HL-60/S4 treated with retinoic acid at 250 ng/mL for 4 days and 3 days (cell line): ENCODE data around the gene UTS2.

Experiments used
- in situ Hi-C: fragments of 300-500 bp; cut with MboI; formaldehyde crosslinking; loops from 2 replicates; pipeline ENCODE4 v1.7.0; 2022; ENCODE audit warnings: low sequenced_read_pairs

UTS2 gene

DNA sequence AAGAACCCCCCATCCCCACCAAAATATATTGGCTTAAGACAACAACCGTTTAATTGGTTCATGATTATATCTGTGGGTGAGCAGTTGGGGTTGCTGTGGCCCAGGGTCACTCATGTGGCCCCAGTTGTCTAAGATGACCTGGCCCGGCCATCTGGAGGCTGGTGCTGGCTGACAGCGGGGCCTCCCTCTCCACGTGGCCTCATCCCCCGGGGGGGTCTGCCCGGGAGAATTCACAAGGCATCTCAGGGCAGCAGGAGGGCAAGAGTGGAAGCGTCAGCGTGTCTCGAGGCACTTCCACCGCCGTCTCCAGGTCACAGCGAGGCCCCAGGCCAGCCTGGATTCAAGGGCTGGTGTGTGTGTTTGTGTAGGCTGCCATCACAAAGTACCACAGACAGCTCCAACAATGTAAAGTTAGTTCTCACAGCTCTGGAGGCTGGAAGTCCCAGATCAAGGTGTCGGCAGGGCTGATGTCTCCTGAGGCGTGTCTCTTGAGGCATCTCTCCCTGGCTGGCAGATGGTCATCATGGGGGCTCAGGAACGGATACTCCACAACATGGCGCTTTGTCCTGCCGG, 11.0 kb upstream of the UTS2 start:
- in situ Hi-C loops: no loop called here

DNA sequence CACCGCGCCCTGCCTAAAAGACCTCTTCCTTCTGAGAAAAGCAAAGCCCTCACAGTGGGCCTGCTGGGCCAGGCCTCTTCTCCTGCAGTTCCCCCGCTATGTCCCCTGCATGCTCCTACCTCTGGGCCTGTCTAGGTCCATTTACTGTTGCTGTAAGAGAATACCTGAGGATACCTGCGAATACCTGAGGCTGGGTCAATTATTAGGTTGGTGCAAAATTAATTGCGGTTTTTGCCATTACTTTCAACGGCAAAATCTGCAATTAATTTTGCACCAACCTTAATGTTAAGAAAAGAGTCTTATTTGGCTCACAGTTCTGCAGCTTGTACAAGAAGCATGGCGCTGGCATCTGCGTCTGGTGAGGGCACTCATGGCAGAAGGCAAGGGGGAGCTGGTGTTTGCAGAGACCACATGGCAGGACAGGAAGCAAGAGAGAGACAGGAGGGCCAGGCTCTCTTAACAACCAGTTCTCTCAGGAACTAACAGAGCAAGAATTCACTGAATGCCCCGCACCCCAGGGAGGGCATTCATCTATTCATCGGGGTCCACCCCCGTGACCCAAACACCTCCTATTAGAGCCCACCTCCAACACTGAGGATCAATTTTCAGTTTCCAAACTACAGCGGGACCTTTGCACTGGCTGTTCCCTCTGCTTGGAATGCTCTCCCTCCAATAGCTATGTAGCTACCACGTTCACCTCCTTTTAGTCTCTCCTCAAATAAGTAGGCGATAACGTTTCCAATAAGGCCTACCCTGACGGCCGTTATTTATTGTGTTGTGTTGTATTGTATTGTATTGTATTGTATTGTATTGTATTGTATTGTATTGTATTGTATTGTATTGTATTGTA, 9.6 kb upstream of the UTS2 start:
- in situ Hi-C loops: no loop called here

DNA sequence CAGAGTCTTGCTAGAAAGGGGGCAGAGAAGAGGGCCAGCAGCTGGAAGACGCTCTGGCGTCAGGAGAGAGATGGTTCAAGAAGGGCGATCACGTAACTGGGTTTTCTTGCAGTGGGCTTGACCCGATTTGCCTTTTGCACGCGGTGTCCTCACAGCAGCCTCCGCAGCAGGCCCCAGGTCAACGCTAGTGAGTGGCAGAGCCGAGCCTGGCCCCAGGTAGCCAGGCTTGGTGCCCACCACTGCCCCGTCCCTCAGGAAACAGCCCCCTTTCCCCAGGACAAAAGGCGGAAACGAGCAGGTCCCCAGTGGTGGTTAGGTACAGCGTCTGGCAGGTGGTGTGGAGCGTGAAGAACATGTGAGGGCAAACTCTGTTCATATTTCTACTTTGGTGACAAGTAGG, 8.6 kb upstream of the UTS2 start:
- in situ Hi-C loops: no loop called here

DNA sequence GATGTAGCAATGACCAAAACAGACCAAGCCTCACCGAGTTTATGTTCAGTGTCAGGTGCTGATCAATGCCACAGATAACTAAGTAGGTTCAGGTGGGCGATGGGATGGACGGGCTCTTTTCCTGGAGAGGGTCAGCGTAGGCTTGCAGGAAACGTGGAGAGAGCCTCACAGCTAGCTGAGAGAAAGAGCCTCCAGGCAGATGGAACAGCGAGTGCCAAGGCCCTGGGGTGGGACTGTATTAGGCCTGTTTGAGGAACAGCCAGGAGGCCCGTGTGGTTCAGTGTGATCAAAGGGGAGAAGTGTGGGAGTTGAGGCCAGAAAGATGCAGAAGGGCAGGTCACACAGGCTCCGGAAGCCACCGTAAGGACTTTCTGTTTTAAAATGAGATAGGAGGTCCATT, 7.3 kb upstream of the UTS2 start:
- in situ Hi-C loops: no loop called here

DNA sequence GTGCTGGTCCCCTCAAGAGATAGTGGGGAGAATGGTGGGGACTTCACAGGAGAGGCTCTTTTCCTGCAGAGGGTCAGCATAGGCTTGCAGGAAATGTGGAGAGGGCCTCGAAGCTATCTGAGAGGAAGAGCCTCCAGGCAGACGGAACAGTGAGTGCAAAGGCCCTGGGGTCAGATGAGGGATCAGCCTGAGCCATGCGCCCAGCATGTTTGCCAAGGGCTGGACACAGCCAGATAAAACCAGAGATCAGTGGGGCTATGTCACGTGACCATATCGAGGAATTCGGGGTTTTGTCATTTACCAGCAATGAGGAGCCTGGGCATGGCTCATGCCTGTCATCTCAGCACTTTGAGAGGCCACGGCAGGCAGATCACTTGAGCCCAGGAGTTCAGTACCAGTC, 6.5 kb upstream of the UTS2 start:
- in situ Hi-C loops: no loop called here

DNA sequence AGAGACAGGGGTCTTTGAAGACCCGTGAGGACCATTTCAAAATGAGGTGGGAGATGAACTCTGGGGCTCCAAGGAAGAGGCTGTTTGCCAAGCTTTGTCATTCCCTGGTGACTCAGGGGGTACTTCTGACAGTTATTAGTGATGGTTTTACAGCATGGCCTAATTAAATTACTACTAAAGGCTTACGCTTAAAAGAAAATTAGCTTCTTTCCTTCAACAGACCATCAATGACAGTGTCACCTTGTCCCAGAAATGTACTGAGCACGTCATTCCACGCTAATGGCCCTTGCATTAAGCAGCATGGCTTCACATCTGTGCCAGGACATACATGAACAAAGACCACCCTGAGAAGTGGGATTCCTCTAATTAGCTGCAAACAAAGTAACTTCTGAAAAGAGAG, 5.1 kb upstream of the UTS2 start:
- in situ Hi-C loops: no loop called here

DNA sequence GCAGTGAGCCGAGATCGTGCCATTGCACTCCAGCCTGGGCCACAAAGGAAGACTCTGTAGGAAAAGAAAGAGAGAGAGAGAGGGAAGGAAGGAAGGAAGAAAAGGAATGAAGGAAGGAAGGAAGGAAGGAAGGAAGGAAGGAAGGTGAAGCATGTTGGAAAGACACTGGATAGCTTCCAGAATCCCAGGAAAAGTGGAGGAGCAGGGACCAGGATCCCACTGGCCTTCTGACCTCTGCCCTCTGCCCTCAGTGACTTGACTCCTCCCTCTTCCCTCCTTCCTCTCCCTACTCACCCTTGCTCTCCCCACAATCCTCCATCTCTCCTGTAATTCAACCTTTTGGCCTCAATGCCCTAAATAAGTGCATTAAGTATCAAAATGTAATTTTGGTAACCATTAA, 4.1 kb upstream of the UTS2 start:
- in situ Hi-C loops: no loop called here

DNA sequence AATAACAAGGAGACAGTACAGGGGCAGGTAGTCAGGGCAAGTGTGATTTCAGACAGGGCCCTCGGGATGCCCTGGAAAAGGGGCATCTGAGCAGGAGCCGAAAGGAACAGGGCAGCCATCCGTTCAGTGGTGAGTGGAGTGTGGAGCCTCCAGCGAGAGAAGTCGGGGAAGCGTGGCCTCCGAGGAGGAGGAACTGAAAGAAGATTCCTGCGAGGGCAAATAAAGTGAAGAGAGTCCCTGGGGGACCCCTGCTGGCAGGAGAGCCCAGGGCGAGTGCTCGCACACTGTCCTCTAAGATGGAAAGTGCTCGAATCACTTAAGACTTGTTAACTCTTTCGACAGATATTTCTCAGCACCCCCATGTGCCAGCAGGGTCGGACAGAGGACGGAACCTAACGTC, 3.5 kb upstream of the UTS2 start:
- in situ Hi-C loops: no loop called here

DNA sequence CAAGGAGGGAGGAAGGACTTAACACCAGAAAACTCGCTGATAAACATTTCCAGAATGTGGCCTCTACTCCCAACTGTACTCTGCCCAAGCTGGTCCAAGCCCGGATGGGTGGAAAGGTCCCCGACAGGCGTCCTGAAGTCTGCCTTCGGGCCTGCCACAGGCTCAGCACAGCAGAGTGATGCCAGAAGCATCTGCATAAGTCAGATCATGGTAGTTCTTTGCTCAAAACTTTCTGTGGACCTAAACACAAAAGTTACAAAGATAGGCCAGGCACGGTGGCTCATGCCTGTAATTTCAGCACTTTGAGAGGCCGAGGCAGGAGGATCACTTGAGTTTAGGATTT, 790 bp upstream of the UTS2 start:
- in situ Hi-C loops: no loop called here

DNA sequence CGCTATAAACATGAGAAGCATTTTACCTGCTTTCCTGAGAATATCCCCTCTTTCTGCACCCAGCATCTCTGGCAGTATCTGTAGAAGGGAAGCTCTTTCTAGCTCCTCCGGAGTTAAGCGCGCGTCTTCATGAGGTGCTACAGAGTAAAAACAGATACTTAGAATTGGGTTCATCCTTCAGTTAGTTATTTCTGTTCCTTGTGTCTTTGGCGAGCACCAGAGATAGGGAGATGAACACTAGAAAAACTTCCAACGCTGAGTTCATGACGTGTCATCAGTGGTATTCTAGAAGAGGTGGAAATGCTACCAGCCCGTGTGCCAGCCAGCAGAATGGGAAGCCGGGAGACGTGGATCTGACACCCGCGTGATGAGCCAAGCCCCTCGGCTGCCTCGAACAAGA, 2.1 kb downstream of the UTS2 start:
- in situ Hi-C loops: no loop called here

DNA sequence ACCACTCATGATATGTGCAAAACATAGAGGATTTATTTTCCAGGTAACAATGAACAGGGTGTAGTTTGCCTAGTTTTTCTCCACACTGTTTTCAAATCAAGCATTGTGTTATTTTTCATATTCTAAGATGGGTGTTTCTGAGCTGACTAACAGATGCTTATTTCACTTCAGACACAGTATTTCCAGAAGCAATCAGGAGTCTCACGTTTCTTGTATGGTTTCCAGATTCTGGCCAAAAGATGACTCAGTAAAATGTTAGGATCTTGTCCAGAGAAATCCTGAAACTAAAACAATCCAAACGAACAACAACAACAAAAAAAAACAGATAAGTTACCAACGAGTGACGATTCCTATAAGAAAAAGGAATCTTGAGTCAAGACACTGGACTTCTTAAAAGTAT, 5.3 kb downstream of the UTS2 start:
- in situ Hi-C loops: no loop called here

DNA sequence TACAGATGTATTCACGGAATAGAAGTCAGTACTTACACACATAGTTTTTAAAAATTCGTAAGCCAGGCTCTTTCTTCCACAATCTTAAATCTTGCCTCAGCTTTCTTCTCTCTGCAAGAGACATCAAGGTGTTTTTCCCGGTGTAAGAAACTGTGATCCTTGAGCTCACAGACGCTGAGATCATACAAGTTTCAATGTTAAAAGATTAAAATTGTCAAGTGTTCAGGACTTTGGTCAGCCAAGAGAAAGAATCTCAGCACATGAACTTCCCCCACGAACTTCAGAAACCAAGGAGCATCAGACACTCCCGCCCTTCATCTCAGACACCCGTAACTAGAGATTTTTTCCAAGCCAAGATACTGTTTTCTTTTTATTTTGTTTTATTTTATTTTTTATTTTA, 6.2 kb downstream of the UTS2 start:
- in situ Hi-C loops: no loop called here

DNA sequence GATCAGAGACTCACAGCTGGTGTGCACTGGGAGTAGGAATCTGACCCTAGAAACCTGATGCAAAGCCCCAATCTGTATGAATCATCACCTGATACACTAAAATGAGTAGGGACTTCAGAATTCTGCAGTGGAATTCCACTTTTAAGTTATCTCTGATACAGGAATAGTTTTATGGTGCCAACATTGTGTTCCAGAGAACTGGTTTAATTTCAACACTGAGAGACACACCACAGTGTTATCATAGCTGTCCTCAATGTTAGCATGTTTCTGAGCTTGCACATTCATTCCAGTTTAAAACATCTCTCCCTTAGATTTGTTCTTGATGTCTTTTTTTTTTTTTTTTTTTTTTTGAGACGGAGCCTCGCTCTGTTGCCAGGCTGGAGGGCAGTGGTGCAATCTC, 7.1 kb downstream of the UTS2 start:
- in situ Hi-C loops: no loop called here

DNA sequence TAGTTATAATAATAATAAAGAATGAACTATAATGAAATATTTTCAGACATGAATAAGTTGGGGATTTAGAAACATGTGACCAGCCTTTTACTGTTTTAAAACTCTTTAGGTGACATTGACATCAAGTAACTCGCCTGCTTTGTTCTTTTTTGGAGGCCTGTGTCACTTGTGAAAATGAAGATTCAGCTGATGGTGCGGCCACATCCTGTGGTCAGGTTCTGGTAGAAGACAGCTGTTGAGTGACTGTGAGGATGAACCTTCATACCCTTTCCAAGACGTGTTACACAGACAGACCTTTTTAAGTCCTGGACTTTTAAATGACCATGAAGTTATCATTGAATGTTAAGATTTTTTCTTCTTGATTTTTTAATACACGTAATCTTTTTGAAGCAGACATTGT, 10.3 kb downstream of the UTS2 start:
- in situ Hi-C loops: no loop called here

DNA sequence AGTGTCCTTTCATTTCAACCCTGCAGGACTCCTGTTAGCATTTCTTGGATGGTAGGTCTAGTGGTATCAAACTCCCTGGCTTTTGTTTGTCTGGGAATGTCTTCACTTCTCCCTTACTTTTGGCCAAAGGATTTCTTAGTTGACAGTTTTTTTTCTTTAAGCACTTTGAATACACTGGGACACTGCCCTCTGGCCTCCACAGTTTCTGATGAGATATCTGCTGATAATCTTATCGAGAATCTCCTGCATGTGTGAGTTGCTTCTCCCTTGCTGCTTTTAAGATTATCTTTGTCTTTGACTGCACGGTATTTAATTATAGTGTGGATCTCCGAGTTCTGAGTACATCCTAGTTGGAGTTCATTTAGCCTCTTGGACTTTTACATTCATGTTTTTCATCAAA, 13.3 kb downstream of the UTS2 start:
- in situ Hi-C loops: no loop called here

DNA sequence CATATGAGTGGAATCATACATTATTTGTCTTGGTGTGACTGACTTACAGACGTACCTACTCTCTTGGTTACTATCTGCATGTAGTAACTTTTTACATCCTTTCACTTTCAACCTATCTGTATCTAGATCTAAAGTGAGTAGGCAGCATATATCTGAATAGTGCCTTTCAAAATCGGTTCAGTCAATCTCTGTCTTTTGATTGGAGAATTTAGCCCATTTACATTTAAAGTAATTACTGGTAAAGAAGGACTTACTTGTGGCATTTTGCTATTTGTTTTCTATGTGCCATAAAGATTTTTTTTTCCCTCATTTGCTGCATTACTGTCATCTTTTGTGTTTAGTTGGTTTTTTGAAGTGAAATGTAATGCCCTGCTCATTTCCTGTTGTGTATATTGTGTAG, 14.2 kb downstream of the UTS2 start:
- in situ Hi-C loops: no loop called here

DNA sequence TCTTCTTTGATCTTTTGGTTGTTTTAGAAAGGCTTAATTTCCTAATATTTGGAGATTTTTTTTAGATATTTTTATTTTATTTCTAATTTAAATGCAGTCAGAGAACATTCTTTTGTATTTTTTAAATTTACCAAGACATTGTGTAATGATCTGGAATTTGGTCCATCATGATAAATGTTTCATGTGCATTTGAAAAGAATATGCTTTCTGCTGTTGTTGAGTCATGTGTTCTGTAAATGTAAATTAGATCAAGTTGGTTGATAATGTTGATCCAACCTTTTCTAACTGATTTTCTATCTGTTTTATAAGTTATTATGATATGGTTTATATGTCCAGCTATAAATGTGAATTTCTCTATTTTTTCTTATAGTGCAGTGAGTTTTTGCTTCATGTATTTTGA, 19.8 kb downstream of the UTS2 start:
- in situ Hi-C loops: no loop called here

DNA sequence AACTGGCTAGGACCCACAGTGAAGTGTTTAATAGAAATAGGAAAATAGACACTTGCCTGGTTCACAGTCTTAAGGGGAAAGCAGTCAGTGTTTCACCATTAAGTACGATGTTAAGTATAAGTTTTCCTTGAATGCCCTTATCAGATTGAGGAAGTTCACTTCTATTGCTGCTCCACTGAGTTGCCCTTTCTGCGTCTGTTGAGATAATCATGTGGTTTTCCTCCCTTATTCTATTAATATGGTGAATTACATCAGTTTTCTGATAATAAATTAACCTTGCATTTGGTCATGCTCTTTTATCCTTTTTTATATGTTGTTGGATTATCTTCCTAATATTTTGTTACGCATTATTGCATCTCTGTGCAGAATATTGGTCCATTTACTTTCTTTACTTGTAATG, 21.4 kb downstream of the UTS2 start:
- in situ Hi-C loops: no loop called here

DNA sequence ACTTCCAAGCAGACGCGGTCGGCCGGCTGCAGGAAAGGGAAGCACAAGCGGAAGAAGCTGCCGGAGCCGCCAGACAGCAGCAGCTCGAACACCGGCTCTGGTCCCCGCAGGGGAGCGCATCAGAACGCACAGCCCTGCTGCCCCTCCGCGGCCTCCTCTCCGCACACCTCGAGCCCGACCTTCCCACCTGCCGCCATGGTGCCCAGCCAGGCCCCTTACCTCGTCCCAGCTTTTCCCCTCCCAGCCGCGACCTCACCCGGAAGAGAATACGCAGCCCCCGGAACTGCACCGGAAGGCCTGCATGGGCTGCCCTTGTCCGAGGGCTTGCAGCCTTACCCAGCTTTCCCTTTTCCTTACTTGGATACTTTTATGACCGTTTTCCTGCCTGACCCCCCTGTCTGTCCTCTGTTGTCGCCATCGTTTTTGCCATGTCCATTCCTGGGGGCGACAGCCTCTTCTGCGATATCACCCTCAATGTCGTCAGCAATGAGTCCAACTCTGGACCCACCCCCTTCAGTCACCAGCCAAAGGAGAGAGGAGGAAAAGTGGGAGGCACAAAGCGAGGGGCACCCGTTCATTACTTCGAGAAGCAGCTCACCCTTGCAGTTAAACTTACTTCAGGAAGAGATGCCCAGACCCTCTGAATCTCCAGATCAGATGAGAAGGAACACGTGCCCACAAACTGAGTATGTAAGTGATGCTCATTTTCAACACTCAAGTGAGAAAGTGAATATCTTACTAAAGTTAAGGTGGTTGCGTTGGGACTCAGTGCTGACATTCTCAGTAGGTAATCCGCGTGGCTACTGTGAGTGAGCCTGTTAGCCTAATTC, 25.5 kb downstream of the UTS2 start:
- in situ Hi-C loops: no loop called here

DNA sequence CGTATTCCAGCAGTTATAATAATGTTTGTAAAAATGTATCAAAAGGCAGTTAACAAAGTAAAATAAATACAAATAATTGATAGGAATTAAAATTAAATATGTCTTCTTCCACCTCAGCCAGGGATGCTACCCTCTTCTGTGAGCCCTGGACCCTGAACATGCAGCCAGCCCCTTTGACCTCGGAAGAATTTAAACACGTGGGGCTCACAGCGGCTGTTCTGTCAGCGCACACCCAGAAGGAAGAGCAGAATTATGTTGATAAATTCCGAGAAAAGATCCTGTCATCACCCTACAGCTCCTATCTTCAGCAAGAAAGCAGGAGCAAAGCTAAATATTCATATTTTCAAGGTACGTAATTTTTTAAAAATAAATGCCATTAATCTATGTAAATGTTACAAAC, 26.5 kb downstream of the UTS2 start:
- in situ Hi-C loops: no loop called here

DNA sequence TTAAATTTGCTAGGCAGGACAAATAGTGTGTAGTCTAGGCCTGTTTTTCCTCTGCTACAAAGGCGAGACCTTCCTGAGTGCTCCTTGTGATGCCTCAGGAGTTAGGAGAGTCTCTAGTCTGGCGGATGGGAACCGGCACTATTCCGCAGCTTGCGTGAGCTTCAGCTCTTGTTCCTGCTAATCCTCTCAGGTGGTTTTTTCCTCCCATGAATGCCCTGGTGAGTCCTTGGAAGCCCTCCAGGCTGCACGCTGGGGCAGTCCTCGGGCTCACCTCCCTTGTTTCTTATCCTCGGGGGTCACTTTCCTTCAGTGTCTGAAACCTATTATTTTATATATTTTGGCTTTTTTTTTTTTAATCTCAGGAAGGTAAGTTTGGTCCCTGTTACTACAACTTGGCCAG, 28.2 kb downstream of the UTS2 start:
- in situ Hi-C loops: no loop called here

DNA sequence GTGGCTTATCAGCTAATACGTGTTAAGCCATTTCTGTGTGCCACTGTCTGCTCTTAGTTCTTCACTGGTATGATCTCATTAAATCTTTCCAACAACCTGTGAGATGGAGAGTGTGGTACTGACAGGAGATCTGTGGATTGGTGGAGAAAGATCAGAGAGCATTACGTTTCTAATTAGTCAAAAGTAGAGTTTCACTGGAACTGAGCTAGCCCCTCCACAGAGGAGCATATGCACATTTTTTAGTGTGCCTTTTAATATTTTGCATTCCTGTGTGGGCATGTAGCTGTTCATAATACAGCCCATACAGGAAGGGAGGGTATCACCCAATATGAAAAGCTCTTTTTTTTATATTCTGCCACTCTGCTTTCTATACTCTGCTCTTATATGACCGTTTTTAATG, 31.6 kb downstream of the UTS2 start:
- in situ Hi-C loops: no loop called here
